ENCODE measurements around the gene SKIC3.

SKIC3 gene

GRCh38 chr5:95533106-95533505 is 21.7 kb downstream of the SKIC3 start:
- DNase-seq (ENCODE audit: low read depth): no peak
- no peak overlapping the region for H3K4me3 ChIP-seq (replicated peaks; ENCODE audit: low read depth, low read length)
- TF ChIP-seq CTCF (IDR thresholded peaks at IDR 0.05; ENCODE audit: low read length, missing control alignments): no peak

- H3K4me3 ChIP-seq (replicated peaks; ENCODE audit: low read depth, low read length): no peak overlapping the region
- TF ChIP-seq CTCF (IDR thresholded peaks at IDR 0.05; ENCODE audit: low read length, missing control alignments): no peak
- no peak for DNase-seq (ENCODE audit: low read depth)
Observed at GRCh38 chr5:95532415-95532814, 22.4 kb downstream of the SKIC3 start.

GRCh38 chr5:95531491-95531890 is 23.3 kb downstream of the SKIC3 start:
- H3K4me3 ChIP-seq (replicated peaks; ENCODE audit: low read depth, low read length): no peak overlapping the region
- no peak for DNase-seq (ENCODE audit: low read depth)
- TF ChIP-seq CTCF (IDR thresholded peaks at IDR 0.05; ENCODE audit: low read length, missing control alignments): no peak

- TF ChIP-seq CTCF (IDR thresholded peaks at IDR 0.05; ENCODE audit: low read length, missing control alignments): no peak
- no peak overlapping the region for H3K4me3 ChIP-seq (replicated peaks; ENCODE audit: low read depth, low read length)
- DNase-seq (ENCODE audit: low read depth): peak; percentile 82
Observed at GRCh38 chr5:95530416-95530815, 24.4 kb downstream of the SKIC3 start.

- no peak for DNase-seq (ENCODE audit: low read depth)
- H3K4me3 ChIP-seq (replicated peaks; ENCODE audit: low read depth, low read length): no peak overlapping the region
- TF ChIP-seq CTCF (IDR thresholded peaks at IDR 0.05; ENCODE audit: low read length, missing control alignments): no peak
Observed at GRCh38 chr5:95528565-95528964, 26.2 kb downstream of the SKIC3 start.

- H3K4me3 ChIP-seq (replicated peaks; ENCODE audit: low read depth, low read length): no peak overlapping the region
- TF ChIP-seq CTCF (IDR thresholded peaks at IDR 0.05; ENCODE audit: low read length, missing control alignments): no peak
Observed at GRCh38 chr5:95526871-95527270, 27.9 kb downstream of the SKIC3 start.

GRCh38 chr5:95524423-95524822 is 30.4 kb downstream of the SKIC3 start:
- DNase-seq (ENCODE audit: low read depth): no peak
- H3K4me3 ChIP-seq (replicated peaks; ENCODE audit: low read depth, low read length): no peak overlapping the region
- no peak for TF ChIP-seq CTCF (IDR thresholded peaks at IDR 0.05; ENCODE audit: low read length, missing control alignments)

More at GRCh38 chr5:95526871-95527270, 27.9 kb downstream of the SKIC3 start:
- no peak for DNase-seq (ENCODE audit: low read depth)
